Small intestine (tissue), 7 donors: ENCODE results near the gene GNPTAB. TPM values are rescaled to one million over a fixed set of nuclear protein-coding genes. Genes with fewer than 3 reads are reported as not detected.

Experiments
- DNase-seq, 2 donors: peaks; one replicate each; pipeline versions ENCODE4 v3.0.0 to v3.0.0-alpha.2; 2013
- FAIRE-seq: peaks from 2 replicates; lab custom pipeline; 2012; peaks lifted over from hg19 to GRCh38; lab: Jason Lieb, UNC
- H3K27ac ChIP-seq, 3 donors: one replicate each; pipeline ENCODE4 v1.5.1; 2013; ENCODE audit warnings: low read length in 2 of 3, mild to moderate bottlenecking in 2 of 3, control low read depth in 1 of 3, inconsistent platforms in 1 of 3, low read depth in 1 of 3, moderate library complexity in 1 of 3
- H3K27me3 ChIP-seq, 3 donors: one replicate each; pipeline ENCODE4 v1.6.1; 2013; ENCODE audit warnings: low read length in 3 of 3, inconsistent platforms in 1 of 3; ENCODE audit not compliant: control insufficient read depth in 3 of 3, insufficient read depth in 3 of 3
- H3K36me3 ChIP-seq, 3 donors: one replicate each; pipeline ENCODE4 v1.6.1; 2013; ENCODE audit warnings: low read length in 3 of 3, inconsistent platforms in 1 of 3, low read depth in 1 of 3, mild to moderate bottlenecking in 1 of 3, moderate library complexity in 1 of 3; ENCODE audit not compliant: control insufficient read depth in 3 of 3, insufficient read depth in 2 of 3
- H3K4me1 ChIP-seq, 3 donors: one replicate each; pipeline ENCODE4 v1.6.1; 2013; ENCODE audit warnings: low read length in 2 of 3, inconsistent platforms in 1 of 3, low read depth in 1 of 3, mild to moderate bottlenecking in 1 of 3, moderate library complexity in 1 of 3; ENCODE audit not compliant: control insufficient read depth in 3 of 3, insufficient read depth in 2 of 3
- H3K4me3 ChIP-seq, 3 donors: one replicate each; pipeline ENCODE4 v1.5.1; 2013; ENCODE audit warnings: low read length in 3 of 3, control low read depth in 1 of 3, inconsistent platforms in 1 of 3, low read depth in 1 of 3, mild to moderate bottlenecking in 1 of 3, moderate library complexity in 1 of 3
- H3K9me3 ChIP-seq, 2 donors: one replicate each; pipeline ENCODE4 v1.6.1; 2013; ENCODE audit warnings: low read depth in 1 of 2, low read length in 1 of 2; ENCODE audit not compliant: control insufficient read depth in 2 of 2, insufficient read depth in 1 of 2
- WGBS, 3 donors: extraction: QIAGEN DNeasy Blood & Tissue Kit; methylation state at CpG; one replicate each; pipeline ENCODE4 v1.1.7; 2013; 5-methylcytosine and 5-hydroxymethylcytosine counted together
- polyA plus RNA-seq, 4 donors: library from polyadenylated mRNA; stranded (reverse) in 3 of 4; unstranded in 1 of 4; fragments of 200-250 nt in 3 of 4; fragments of 120-200 nt in 1 of 4; gene quantifications; one replicate each; pipeline versions ENCODE4 v1.2.1 to v1.2.3, GENCODE V29; 2013
- donor health status: healthy with polysubstance abuse.
- donor health status: control.
- donor health status: control.
- donor health status: Bipolar disorder and iron deficiency.
- donor health status: healthy.

The GNPTAB gene
- polyA plus RNA-seq, 4 donors, result 6.8 to 37.0 (median 12.6) TPM

DNA sequence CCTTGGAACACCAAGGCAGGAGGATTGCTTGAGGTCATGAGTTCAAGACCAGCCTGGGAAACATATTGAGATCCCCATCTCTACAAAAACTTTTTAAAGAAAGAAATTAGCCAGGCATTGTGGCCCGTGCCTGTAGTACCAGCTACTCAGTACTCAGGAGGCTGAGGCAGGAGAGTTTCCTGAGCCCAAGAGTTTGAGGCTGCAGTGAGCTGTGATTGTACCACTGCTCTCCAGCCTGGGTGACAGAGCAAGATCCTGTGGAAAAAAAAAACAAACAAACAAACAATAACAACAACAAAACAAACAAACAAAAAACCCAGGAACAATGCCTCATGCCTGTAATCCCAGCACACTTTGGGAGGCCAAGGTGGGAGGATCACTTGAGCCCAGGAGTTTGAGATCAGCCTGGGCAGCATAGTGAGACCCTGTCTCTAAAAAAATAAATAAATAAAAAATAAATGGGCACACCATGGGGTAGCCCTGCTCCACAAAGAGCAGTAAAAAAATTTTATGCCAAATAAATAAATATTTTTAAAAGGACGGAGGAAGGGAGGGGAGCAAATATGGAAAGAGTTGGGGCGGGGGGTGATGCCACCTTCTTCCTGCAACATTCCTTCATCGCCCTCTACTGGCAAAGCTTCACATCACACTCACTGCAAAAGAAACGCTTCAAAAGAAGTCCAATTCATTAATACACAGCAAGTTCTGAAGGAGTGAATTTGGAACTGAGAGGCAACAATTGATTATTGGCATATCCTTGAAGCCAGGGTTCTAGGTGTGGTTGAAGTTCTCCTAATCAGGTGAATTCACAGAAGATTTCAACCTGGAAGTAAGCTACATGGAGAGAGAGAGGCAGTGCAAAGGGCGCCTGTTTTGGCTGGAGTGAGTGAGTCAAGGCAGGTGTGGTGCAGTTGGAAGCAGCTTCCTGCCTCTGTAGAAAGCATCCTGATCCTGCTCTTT, 8.8 kb upstream of the GNPTAB start:
- H3K36me3 ChIP-seq, result no peaks in the 10 kb centered on the region
- 17 to 25% (median 24%) methylated on average over 6 of the region's 6 CpGs for WGBS, 3 donors
- no peak overlapping the region for H3K27ac ChIP-seq
- FAIRE-seq, result no peak
- H3K27me3 ChIP-seq, result no peaks in the 10 kb centered on the region
- peak; percentile 74 for DNase-seq
- no peak overlapping the region for H3K4me3 ChIP-seq
- no peaks in the 10 kb centered on the region for H3K9me3 ChIP-seq
- H3K4me1 ChIP-seq, result no peaks in the 10 kb centered on the region

- Histone ChIP-seq H3K4me1 (no peaks in the 10 kb centered on the region), H3K27ac (no peak overlapping the region), H3K4me3 (no peak overlapping the region), H3K27me3 (no peaks in the 10 kb centered on the region), H3K9me3 (no peaks in the 10 kb centered on the region), H3K36me3 (no peaks in the 10 kb centered on the region)
- DNase-seq (peak in 1 of 2 donors; percentile 12), FAIRE-seq (no peak)
- 76 to 89% (median 84%) methylated on average over 2 to 3 of the region's 3 CpGs for WGBS, 3 donors
These were observed 8.0 kb upstream of the GNPTAB start for GRCh38 chr12:101838628-101839323.

DNA sequence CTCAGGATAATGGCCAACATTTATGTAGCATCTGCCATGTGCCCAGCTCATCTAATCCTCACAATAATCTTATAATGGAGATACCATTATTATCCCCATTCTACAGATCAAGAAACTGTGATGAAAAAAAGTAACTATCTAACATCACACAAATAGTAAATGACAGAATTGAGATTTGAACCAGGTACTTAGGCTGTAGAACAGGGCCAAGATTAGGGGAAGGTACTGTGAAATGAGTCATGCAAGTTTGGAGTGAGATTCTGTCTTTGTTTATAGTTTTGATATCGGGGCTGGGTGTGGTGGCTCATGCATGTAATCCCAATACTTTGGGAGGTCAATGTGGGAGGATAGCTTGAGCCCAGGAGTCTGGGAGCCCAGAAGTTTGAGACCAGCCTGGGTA, 1.3 kb upstream of the GNPTAB start:
- H3K4me3 ChIP-seq, result no peak overlapping the region
- H3K9me3 ChIP-seq, result no peaks in the 10 kb centered on the region
- H3K27ac ChIP-seq, result no peak overlapping the region
- FAIRE-seq (no peak), DNase-seq (no peak)
- peaks cover 0 to 7% (median 0%) of the 10 kb centered on the region in 3 donors for H3K4me1 ChIP-seq
- 55 to 74% (median 69%) methylated on average over 1 of the region's 1 CpG for WGBS, 3 donors
- H3K27me3 ChIP-seq, result no peaks in the 10 kb centered on the region
- H3K36me3 ChIP-seq, result no peaks in the 10 kb centered on the region

- no peaks in the 10 kb centered on the region for H3K27me3 ChIP-seq
- no peaks in the 10 kb centered on the region for H3K36me3 ChIP-seq
- peak overlapping the region; percentile 78 to 97 (median 85) for H3K4me3 ChIP-seq
- peak overlapping the region; percentile 70 to 82 (median 79) for H3K27ac ChIP-seq
- FAIRE-seq (no peak), DNase-seq (peak; percentile 31 to 36)
- H3K9me3 ChIP-seq, result no peaks in the 10 kb centered on the region
- 4 to 8% (median 7%) methylated on average over 11 of the region's 11 CpGs for WGBS, 3 donors
- peaks cover 0 to 7% (median 0%) of the 10 kb centered on the region in 3 donors for H3K4me1 ChIP-seq
These were observed 956 bp downstream of the GNPTAB start for GRCh38 chr12:101829639-101830366.

- H3K4me1 ChIP-seq, result peaks cover 0 to 7% (median 0%) of the 10 kb centered on the region in 3 donors
- WGBS, 3 donors, result 92 to 97% (median 95%) methylated on average over 6 of the region's 6 CpGs
- no peaks in the 10 kb centered on the region for H3K9me3 ChIP-seq
- DNase-seq (no peak), FAIRE-seq (no peak)
- no peak overlapping the region for H3K4me3 ChIP-seq
- H3K27me3 ChIP-seq, result no peaks in the 10 kb centered on the region
- H3K27ac ChIP-seq, result no peak overlapping the region
- H3K36me3 ChIP-seq, result no peaks in the 10 kb centered on the region
These were observed 2.1 kb downstream of the GNPTAB start for GRCh38 chr12:101828463-101829196.

- Histone ChIP-seq H3K36me3 (no peaks in the 10 kb centered on the region), H3K27ac (no peak overlapping the region), H3K4me3 (no peak overlapping the region), H3K4me1 (peaks cover 0 to 7% (median 0%) of the 10 kb centered on the region in 3 donors), H3K9me3 (no peaks in the 10 kb centered on the region), H3K27me3 (no peaks in the 10 kb centered on the region)
- 67 to 82% (median 73%) methylated on average over 3 of the region's 3 CpGs for WGBS, 3 donors
- FAIRE-seq (no peak), DNase-seq (no peak)
These were observed 3.9 kb downstream of the GNPTAB start for GRCh38 chr12:101826766-101827368.

DNA sequence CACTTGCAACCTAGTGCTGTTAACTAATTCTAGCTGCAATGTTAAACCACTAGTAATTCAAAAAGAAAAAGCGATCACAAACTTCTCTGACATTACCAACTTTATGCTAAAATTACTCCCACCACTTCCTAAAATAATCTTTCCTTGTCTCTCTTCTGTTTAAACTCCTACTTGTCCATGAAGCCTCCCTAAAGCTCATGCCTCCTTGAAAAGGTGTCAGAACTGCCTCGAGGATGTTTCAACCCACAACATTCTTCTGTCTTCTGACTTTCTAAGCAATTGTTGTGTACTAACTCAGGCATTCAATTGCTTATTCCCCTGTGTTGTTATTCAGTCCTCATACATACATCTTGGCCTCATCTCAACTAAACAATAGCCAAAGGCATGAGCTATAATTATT, 5.9 kb downstream of the GNPTAB start:
- FAIRE-seq, result no peak
- H3K4me3 ChIP-seq, result no peak overlapping the region
- H3K27ac ChIP-seq, result no peak overlapping the region
- peaks cover 0 to 3% (median 0%) of the 10 kb centered on the region in 3 donors for H3K4me1 ChIP-seq
- H3K36me3 ChIP-seq, result no peaks in the 10 kb centered on the region
- no peaks in the 10 kb centered on the region for H3K9me3 ChIP-seq
- no peaks in the 10 kb centered on the region for H3K27me3 ChIP-seq
- WGBS, 3 donors, result 64 to 84% (median 73%) methylated on average over 2 of the region's 2 CpGs
- DNase-seq, result no peak
